Measurements from ENCODE around the gene APCS. TPM values are rescaled to one million over a fixed set of nuclear protein-coding genes. Genes with fewer than 3 reads are reported as not detected.

Gene APCS
- total RNA-seq, 1 donor from 2014 or later: not detected

- intact Hi-C loops (cut with micrococcal nuclease): no loop called here
- no peaks in the 10 kb centered on the region for H3K4me1 ChIP-seq
- TF ChIP-seq CTCF (IDR thresholded peaks at IDR 0.05; ENCODE audit: borderline replicate concordance): no peak
Measured at GRCh38 chr1:159584536-159584935, 3.1 kb upstream of the APCS start.

GRCh38 chr1:159591981-159592380, 4.4 kb downstream of the APCS start:
- no peaks in the 10 kb centered on the region for H3K4me1 ChIP-seq
- TF ChIP-seq CTCF (IDR thresholded peaks at IDR 0.05; ENCODE audit: borderline replicate concordance): no peak
- H3K9me3 ChIP-seq (replicated peaks): peaks cover 6% of the 10 kb centered on the region
- no peak for DNase-seq
- no peak overlapping the region for H3K4me3 ChIP-seq
- intact Hi-C loops (cut with micrococcal nuclease): no loop called here
- no peak overlapping the region for H3K27ac ChIP-seq (replicated peaks)
- no peaks in the 10 kb centered on the region for H3K36me3 ChIP-seq
- no peaks in the 10 kb centered on the region for H3K27me3 ChIP-seq (ENCODE audit: low read depth)

More at GRCh38 chr1:159584536-159584935, 3.1 kb upstream of the APCS start:
- no peak overlapping the region for H3K27ac ChIP-seq (replicated peaks)
- no peaks in the 10 kb centered on the region for H3K36me3 ChIP-seq
- no peak overlapping the region for H3K4me3 ChIP-seq
- no peak for DNase-seq
- H3K9me3 ChIP-seq (replicated peaks): no peaks in the 10 kb centered on the region
- no peaks in the 10 kb centered on the region for H3K27me3 ChIP-seq (ENCODE audit: low read depth)

DNA sequence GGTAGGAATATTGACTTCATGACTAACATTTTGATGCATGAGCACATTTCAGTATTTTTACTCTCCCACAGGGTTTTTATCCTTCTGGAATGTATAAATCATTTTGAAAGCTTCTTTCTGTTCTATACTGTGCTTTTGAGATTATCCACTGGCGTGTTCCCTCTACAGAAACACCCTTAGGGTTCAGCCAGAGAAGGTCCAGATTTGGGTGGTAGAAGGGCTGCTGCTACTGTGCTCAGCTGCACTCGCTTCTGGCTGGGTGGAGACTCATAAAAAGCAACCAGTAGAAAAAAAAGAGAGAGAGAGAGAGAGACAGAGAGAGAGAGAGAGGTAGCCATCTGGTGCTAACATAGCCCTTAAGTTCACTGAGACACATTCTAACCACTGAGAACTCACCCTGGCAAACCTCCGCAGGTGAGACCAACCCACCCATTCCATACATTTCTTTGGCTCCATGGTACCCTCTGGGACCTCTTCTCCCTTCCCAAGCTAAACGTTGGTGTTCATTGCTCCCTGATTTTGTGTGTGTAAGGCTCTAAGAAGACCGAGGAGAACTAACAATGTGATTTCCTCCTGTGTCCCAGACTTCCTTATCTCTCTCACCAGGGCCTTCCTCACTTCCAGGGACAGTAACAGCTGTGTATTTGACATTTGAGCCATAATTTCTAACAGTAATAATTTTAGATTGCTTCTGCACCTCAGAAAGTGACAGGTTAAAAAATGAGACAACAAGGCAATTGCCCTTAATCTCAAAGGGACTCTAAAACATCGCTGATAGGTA, 7.2 kb downstream of the APCS start:
- no peaks in the 10 kb centered on the region for H3K27me3 ChIP-seq (ENCODE audit: low read depth)
- H3K4me1 ChIP-seq: no peaks in the 10 kb centered on the region
- H3K27ac ChIP-seq (replicated peaks): no peak overlapping the region
- intact Hi-C loops (cut with micrococcal nuclease): no loop called here
- no peak overlapping the region for H3K4me3 ChIP-seq
- H3K9me3 ChIP-seq (replicated peaks): peaks cover 6% of the 10 kb centered on the region
- DNase-seq: no peak
- TF ChIP-seq CTCF (IDR thresholded peaks at IDR 0.05; ENCODE audit: borderline replicate concordance): no peak
- no peaks in the 10 kb centered on the region for H3K36me3 ChIP-seq

DNA sequence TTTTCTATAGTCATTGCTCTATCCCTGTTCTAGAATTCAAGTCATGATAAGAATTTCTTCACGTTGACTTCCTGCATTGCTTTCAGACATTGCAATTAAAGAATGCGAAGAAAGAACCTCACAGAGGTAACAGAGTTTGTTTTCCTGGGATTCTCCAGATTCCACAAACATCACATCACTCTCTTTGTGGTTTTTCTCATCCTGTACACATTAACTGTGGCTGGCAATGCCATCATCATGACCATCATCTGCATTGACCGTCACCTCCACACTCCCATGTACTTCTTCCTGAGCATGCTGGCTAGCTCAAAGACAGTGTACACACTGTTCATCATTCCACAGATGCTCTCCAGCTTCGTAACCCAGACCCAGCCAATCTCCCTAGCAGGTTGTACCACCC, 10.6 kb downstream of the APCS start:
- Histone ChIP-seq H3K27me3 (ENCODE audit: low read depth) (no peaks in the 10 kb centered on the region), H3K4me1 (no peaks in the 10 kb centered on the region), H3K27ac (replicated peaks) (no peak overlapping the region), H3K36me3 (no peaks in the 10 kb centered on the region), H3K4me3 (no peak overlapping the region), H3K9me3 (replicated peaks) (no peaks in the 10 kb centered on the region)
- TF ChIP-seq CTCF (IDR thresholded peaks at IDR 0.05; ENCODE audit: borderline replicate concordance): no peak
- DNase-seq: no peak
- intact Hi-C loops (cut with micrococcal nuclease): no loop called here

DNA sequence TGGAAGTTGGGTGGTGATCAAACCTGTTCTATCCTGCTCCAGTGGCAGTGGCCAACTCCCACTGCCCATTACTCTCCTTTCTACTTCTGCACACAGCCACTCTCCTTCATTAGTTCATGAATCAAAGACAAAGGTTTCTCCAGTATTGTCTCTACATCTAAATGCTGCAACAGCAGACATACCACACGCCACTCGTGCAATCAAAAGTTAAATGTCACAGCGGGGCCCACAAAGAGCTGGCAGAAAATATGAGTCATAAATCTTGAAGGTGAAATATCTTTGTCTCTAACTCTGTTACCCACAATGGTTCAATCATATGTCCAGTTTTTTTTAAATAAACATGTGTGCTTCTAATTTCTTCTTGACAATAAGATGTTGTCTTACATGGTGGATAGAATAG, 13.3 kb downstream of the APCS start:
- no peaks in the 10 kb centered on the region for H3K4me1 ChIP-seq
- no peak for TF ChIP-seq CTCF (IDR thresholded peaks at IDR 0.05; ENCODE audit: borderline replicate concordance)
- H3K4me3 ChIP-seq: no peak overlapping the region
- no peaks in the 10 kb centered on the region for H3K27me3 ChIP-seq (ENCODE audit: low read depth)
- intact Hi-C loops (cut with micrococcal nuclease): no loop called here
- H3K27ac ChIP-seq (replicated peaks): no peak overlapping the region
- DNase-seq: no peak
- H3K9me3 ChIP-seq (replicated peaks): peaks cover 7% of the 10 kb centered on the region
- H3K36me3 ChIP-seq: no peaks in the 10 kb centered on the region

Data from left ventricle myocardium inferior (tissue), 1 donor.